NCI-H146 treated with DMSO at 0.1 percent for 48 hours (cell line): ENCODE data around the gene GPR137C.
A peak's percentile ranks its signal among the peaks of the same experiment; 100 is the strongest.

ENCODE experiments used
- DNase-seq: peaks from one replicate; lab custom pipeline; 2025; ENCODE audit not compliant: unreplicated experiment; lab: John Stamatoyannopoulos, UW

Gene GPR137C

DNA sequence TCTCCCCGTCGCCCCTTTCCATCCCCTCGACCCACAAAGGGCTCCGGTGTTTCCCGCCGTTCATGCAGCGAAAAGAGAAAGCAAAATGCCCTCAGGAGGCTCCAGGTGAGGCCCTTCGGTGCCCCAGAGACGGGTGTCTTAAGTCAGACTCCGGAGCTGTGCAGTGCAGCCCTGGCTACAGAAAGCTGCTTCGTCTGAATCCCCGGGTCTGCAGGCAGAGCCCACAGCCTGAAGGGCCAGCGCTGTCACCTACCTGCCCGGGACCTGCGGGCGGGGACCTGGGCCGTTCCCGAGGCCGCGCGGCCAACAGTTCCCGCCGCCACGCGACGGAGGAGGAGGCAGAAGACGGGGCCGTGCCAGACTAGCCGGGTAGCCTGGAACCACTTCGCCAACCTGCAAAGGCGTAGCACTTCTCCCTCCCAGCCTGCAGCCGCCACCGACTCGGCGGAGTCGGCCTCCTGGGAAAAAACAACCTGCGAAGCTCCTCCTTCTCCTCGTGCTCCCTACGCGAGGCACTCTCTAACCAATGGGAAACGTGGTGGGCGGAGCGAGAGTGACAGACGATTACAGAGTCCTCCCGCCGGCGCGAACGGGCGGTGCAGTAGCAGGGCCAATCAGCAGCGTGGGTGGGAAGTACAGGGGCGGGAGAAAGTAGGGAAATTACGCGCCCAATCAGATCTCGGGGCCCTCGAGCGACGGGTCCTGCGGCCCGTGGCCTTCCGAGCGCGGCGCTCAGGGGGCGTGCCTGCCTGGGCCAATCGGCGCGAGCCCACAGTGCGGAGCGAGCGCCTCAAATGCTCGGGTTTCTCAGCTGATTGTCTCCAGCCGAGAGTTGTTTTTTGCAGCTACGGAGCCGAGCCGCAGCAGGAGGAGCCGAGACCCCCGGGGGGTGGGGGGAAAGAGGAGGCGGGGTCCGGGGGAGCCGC lies at the start of gene GPR137C, which contains the start of gene TXNDC16:
GPR137C (plus strand) TSS at position 774 of the 926 bp plus-strand sequence. CDS start 312 bp downstream, outside the sequence.
TXNDC16 (minus strand) TSS at position 443 of the 926 bp plus-strand sequence. CDS start 8,948 bp downstream, outside the sequence.
- DNase-seq, result peak; percentile 98

DNA sequence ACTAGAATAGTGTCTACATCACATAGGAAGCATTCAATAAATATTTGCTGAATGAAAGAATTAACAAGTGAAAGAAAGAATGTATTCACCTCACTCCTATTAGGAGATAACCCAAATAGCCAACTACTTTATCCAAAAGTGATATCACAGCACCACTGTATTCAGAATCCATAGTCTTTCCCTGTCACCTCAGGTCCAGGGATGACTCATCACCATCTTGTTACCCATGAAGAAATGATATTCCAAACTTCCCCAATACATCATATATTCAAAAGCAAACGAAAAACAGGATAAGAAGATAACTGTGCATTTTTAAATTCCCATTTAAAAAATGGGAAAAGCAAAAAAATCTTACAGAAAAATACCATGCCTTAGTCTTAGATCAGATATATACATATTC lies 39.4 kb upstream of the GPR137C start:
- no peak for DNase-seq

DNA sequence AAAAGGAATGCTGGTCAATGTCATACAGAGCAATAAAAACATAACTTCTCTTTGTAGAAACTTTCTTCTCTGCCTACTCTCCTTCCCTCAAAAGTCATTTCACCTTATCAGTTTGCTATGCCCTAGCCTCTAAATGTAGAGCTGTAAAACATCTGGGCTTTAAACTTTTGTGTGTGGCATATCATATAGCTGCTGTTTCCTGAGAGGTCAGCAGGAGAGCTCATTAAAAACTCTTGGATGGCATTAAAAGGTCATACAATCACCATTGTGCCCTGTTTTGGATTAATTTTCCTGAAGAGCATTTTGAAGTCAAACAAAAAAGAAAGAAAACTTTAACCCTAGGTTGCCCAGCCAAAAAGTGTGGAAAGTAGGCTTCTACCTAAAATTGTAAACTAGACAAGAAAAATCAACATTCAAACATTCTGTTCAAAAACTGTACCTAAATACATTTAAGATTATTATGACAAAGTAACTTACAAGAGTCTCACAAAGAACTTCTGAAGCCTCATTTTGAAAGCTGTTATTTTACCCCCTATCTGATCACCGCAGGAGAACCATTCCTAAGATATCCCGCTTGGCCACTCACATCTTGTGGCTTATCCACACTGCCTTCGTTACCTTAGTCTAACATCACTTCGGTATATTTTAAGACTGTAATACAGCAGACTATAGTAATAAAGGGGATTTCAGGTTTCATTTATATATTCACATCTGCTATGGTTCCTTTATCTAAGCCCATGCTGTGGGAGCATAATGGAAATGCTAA lies 38.4 kb upstream of the GPR137C start:
- no peak for DNase-seq

- DNase-seq, result no peak
Measured at GRCh38 chr14:52522033-52522432, 30.6 kb upstream of the GPR137C start.

DNA sequence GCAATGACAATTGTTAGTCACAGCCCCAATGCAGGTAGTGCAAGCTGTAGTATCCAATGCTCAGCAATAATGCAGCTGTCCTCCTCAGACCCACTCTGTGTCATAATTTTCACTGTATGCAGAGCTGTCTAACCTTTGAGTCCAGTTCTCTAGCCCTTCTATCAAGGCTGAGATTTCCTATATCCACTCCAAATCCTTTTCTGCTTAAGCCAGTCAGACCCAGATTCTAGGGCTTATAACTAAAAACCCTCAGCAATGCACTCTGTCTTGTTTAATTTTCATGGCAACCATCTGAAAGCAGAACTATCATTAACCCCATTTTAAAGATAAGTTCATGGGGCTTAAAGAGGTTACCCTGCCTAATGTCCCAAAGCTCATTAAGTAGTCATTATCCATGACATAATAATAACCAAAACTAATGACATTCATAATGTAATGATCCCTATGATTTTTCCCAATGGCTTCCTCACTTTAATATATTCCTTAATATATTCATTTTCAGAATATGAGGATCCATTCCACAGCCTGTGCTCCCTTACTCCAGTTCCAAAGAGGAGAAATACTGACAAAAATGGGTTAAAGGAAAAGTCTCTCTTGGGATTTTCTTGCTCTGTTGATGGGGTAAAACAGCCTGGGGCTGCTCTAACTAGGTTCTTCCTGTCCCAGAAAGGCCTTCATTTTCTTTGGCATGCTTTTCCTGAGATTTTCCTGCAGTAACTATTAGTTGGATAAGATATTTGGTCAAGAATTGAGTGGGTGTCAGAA lies 29.9 kb upstream of the GPR137C start:
- no peak for DNase-seq

DNA sequence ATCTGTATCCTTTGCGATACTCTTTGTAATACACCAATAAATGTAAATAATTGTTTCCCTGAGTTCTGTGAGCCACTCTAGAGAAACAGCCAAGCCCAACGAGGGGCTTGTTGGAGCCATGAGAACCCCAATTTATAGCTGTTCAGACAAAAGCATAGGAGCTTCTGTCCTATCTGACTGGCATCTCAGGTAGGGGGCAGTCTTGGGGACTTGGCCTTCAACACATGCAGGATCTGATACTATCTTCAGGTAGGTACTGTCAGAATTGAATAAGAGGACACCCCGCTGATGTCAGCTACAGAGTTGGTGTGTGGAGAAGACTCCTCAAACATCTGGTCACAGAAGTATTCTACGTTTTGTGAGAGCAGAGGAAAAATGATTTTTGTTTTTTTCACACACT lies 25.6 kb upstream of the GPR137C start:
- DNase-seq, result no peak

DNA sequence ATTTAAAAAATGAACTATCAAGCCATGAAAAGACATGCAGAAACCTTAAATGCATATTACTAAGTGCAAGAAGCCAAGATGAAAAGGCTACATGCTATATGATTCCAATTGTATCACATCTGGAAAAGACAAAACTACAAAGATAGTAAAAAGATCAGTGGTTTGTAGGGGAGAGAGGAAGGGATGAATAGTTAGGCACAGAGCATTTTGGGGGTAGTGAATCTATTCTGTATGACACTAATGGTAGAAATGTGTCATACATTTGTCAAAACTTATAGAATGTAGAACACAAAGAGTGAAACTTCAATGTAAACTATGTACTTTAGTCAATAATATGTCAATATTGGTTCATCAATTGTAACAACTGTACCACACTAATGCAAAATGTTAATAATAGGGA lies 21.2 kb upstream of the GPR137C start:
- DNase-seq, result no peak

- DNase-seq, result no peak
Measured at GRCh38 chr14:52536269-52536668, 16.4 kb upstream of the GPR137C start.

- no peak for DNase-seq
Measured at GRCh38 chr14:52538623-52539022, 14.0 kb upstream of the GPR137C start.

GRCh38 chr14:52545584-52546317 lies 6.9 kb upstream of the GPR137C start:
- no peak for DNase-seq

GRCh38 chr14:52546318-52546670 lies 6.3 kb upstream of the GPR137C start:
- no peak for DNase-seq

DNA sequence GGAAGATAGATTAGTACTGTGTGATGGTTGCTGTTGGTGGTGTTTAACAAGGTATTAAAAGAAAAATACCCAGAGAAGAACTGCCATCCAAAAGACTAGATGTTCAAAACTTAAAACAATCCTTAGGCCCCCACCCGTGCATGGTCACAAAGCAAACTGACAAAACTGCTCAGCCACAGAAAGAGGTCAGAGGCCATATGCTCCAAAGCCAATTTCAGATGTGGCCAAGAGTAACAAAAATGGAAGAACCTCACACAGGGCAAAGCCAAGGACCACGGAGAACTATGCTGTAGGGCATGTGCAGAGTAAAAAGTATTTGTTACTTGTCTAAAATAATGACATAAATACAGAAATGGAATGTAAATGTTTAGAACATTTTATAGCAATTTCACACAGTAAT lies 5.6 kb upstream of the GPR137C start:
- DNase-seq, result no peak

DNA sequence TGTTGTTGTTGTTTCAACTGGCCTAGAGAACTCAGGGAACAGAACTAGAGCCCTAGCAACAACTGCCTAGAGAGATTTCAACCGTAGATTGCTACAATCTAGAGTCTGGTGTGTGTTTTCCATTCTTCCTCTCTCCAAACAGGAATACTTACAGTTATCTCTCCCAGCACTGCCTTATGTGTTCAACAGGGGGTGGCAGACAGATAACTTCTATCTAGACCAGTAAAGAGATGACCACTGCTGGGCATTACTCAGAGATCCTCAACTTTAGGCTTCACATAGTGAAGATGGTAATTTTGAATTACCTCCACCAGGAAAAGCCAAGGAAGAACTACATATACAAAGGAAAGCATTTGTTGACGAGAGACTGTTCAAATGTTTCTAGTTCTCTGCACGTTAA lies 5.1 kb upstream of the GPR137C start:
- no peak for DNase-seq

GRCh38 chr14:52550661-52551060 lies 2.0 kb upstream of the GPR137C start:
- no peak for DNase-seq

- no peak for DNase-seq
Measured at GRCh38 chr14:52551205-52551604, 1.4 kb upstream of the GPR137C start.

DNA sequence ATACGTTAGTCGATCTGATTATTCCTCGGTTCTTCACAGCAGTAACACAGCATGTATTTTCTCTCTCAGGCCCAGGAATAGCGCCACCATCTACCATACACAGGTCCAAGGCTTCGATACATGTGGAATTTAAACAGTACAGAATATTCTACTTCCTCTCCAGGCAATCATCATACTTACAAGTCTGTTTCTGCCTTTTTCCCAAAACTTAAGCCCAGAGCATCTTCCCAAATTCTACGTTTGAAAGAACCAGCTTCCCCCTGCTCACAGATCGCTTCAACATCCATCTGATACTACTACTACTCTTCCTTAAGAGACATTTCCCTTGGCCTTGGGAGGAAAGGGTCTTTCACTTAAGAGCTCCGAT lies 957 bp upstream of the GPR137C start:
- DNase-seq, result peak; percentile 59

- peak; percentile 22 for DNase-seq
Measured at GRCh38 chr14:52553002-52553670, 500 bp downstream of the GPR137C start.

- DNase-seq, result peak; percentile 59
Measured at GRCh38 chr14:52553671-52554575, 1.3 kb downstream of the GPR137C start.

DNA sequence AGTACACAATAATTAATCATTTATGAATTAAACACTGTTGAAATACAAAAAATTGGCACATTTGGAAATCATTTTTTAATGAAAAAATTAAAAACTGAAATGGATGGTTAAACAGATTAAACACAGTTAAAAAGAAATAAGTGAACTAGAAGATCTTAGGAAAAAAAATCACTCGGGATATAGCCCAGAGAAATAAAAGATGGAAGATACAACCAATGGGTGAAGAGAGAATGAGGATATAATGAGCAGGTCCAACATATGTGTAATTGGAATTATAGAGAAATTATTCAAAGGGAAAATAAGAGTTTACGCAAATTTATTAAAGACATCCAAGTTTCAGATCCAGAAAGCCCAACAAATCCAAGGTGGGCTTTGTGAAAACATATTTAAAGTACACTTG lies 6.1 kb downstream of the GPR137C start:
- DNase-seq, result no peak
